ENCODE data around the gene BCL10.

GRCh38 chr1:85224295-85224694 is 52.1 kb downstream of the BCL10 start:
- TF ChIP-seq CHD2 (IDR thresholded peaks at IDR 0.05; ENCODE audit: low read length) (no peak), EP300 (IDR thresholded peaks at IDR 0.05; ENCODE audit: borderline replicate concordance in 1 of 2, low read depth in 2 of 2, low read length in 2 of 2) (no peak)

Data from H1 (cell line).